ENCODE measurements around the gene THBS1. TPM values are rescaled to one million over a fixed set of nuclear protein-coding genes. Genes with fewer than 3 reads are reported as not detected.

THBS1 gene
- total and polyA plus RNA-seq, 2 donors, result 244 to 462 TPM

GRCh38 chr15:39553947-39554693, 26.8 kb upstream of the THBS1 start:
- WGBS, result 24% methylated on average over 2 of the region's 2 CpGs
- no peak overlapping the region for H3K4me3 ChIP-seq (ENCODE audit: low read depth, low read length)
- no peak overlapping the region for H3K27ac ChIP-seq (ENCODE audit: low read depth)
- DNase-seq (ENCODE audit: extremely low spot score), result peak; percentile 54
- H3K36me3 ChIP-seq (ENCODE audit: insufficient read depth), result no peaks in the 10 kb centered on the region
- no peaks in the 10 kb centered on the region for H3K4me1 ChIP-seq (ENCODE audit: insufficient read depth)

GRCh38 chr15:39554746-39555387, 26.0 kb upstream of the THBS1 start:
- H3K27ac ChIP-seq (ENCODE audit: low read depth), result no peak overlapping the region
- no peak for DNase-seq (ENCODE audit: extremely low spot score)
- no peaks in the 10 kb centered on the region for H3K4me1 ChIP-seq (ENCODE audit: insufficient read depth)
- no peaks in the 10 kb centered on the region for H3K36me3 ChIP-seq (ENCODE audit: insufficient read depth)
- H3K4me3 ChIP-seq (ENCODE audit: low read depth, low read length), result no peak overlapping the region

- Histone ChIP-seq H3K4me3 (ENCODE audit: low read depth, low read length) (no peak overlapping the region), H3K36me3 (ENCODE audit: insufficient read depth) (no peaks in the 10 kb centered on the region), H3K4me1 (ENCODE audit: insufficient read depth) (no peaks in the 10 kb centered on the region), H3K27ac (ENCODE audit: low read depth) (no peak overlapping the region)
- DNase-seq (ENCODE audit: extremely low spot score), result no peak
- WGBS, result 51% methylated on average over 4 of the region's 4 CpGs
These were observed 25.0 kb upstream of the THBS1 start for GRCh38 chr15:39555885-39556284.

- DNase-seq (ENCODE audit: extremely low spot score), result no peak
- Histone ChIP-seq H3K36me3 (ENCODE audit: insufficient read depth) (no peaks in the 10 kb centered on the region), H3K4me1 (ENCODE audit: insufficient read depth) (no peaks in the 10 kb centered on the region), H3K4me3 (ENCODE audit: low read depth, low read length) (no peak overlapping the region), H3K27ac (ENCODE audit: low read depth) (no peak overlapping the region)
- 38% methylated on average over 7 of the region's 7 CpGs for WGBS
These were observed 24.4 kb upstream of the THBS1 start for GRCh38 chr15:39556461-39556860.

GRCh38 chr15:39558421-39558820, 22.5 kb upstream of the THBS1 start:
- H3K4me3 ChIP-seq (ENCODE audit: low read depth, low read length), result no peak overlapping the region
- DNase-seq (ENCODE audit: extremely low spot score), result no peak
- no peaks in the 10 kb centered on the region for H3K4me1 ChIP-seq (ENCODE audit: insufficient read depth)
- no peak overlapping the region for H3K27ac ChIP-seq (ENCODE audit: low read depth)
- no peaks in the 10 kb centered on the region for H3K36me3 ChIP-seq (ENCODE audit: insufficient read depth)
- WGBS, result 78% methylated on average over 3 of the region's 3 CpGs

GRCh38 chr15:39564972-39565665, 15.8 kb upstream of the THBS1 start:
- 93% methylated on average over 4 of the region's 4 CpGs for WGBS

GRCh38 chr15:39565851-39566250, 15.0 kb upstream of the THBS1 start:
- H3K4me3 ChIP-seq (ENCODE audit: low read depth, low read length), result no peak overlapping the region
- no peak for DNase-seq (ENCODE audit: extremely low spot score)
- 95% methylated on average over 2 of the region's 2 CpGs for WGBS
- H3K27ac ChIP-seq (ENCODE audit: low read depth), result no peak overlapping the region
- H3K4me1 ChIP-seq (ENCODE audit: insufficient read depth), result no peaks in the 10 kb centered on the region
- H3K36me3 ChIP-seq (ENCODE audit: insufficient read depth), result no peaks in the 10 kb centered on the region

More at GRCh38 chr15:39564972-39565665, 15.8 kb upstream of the THBS1 start:
- H3K4me3 ChIP-seq (ENCODE audit: low read depth, low read length), result no peak overlapping the region
- no peak for DNase-seq (ENCODE audit: extremely low spot score)
- H3K27ac ChIP-seq (ENCODE audit: low read depth), result no peak overlapping the region
- H3K4me1 ChIP-seq (ENCODE audit: insufficient read depth), result no peaks in the 10 kb centered on the region
- no peaks in the 10 kb centered on the region for H3K36me3 ChIP-seq (ENCODE audit: insufficient read depth)

- Histone ChIP-seq H3K4me1 (ENCODE audit: insufficient read depth) (no peaks in the 10 kb centered on the region), H3K4me3 (ENCODE audit: low read depth, low read length) (no peak overlapping the region), H3K27ac (ENCODE audit: low read depth) (no peak overlapping the region), H3K36me3 (ENCODE audit: insufficient read depth) (no peaks in the 10 kb centered on the region)
- 92% methylated on average over 2 of the region's 2 CpGs for WGBS
- no peak for DNase-seq (ENCODE audit: extremely low spot score)
These were observed 7.6 kb upstream of the THBS1 start for GRCh38 chr15:39573287-39573686.

GRCh38 chr15:39573844-39574243, 7.0 kb upstream of the THBS1 start:
- WGBS, result 37% methylated on average over 4 of the region's 4 CpGs
- no peak overlapping the region for H3K27ac ChIP-seq (ENCODE audit: low read depth)
- H3K36me3 ChIP-seq (ENCODE audit: insufficient read depth), result no peaks in the 10 kb centered on the region
- no peak overlapping the region for H3K4me3 ChIP-seq (ENCODE audit: low read depth, low read length)
- no peaks in the 10 kb centered on the region for H3K4me1 ChIP-seq (ENCODE audit: insufficient read depth)
- no peak for DNase-seq (ENCODE audit: extremely low spot score)

- Histone ChIP-seq H3K4me1 (ENCODE audit: insufficient read depth) (no peaks in the 10 kb centered on the region), H3K36me3 (ENCODE audit: insufficient read depth) (no peaks in the 10 kb centered on the region), H3K4me3 (ENCODE audit: low read depth, low read length) (no peak overlapping the region), H3K27ac (ENCODE audit: low read depth) (no peak overlapping the region)
- 88% methylated on average over 1 of the region's 1 CpG for WGBS
- no peak for DNase-seq (ENCODE audit: extremely low spot score)
These were observed 6.5 kb upstream of the THBS1 start for GRCh38 chr15:39574427-39574826.

GRCh38 chr15:39575180-39575579, 5.7 kb upstream of the THBS1 start:
- H3K27ac ChIP-seq (ENCODE audit: low read depth), result no peak overlapping the region
- WGBS, result 94% methylated on average over 6 of the region's 6 CpGs
- no peaks in the 10 kb centered on the region for H3K36me3 ChIP-seq (ENCODE audit: insufficient read depth)
- H3K4me1 ChIP-seq (ENCODE audit: insufficient read depth), result no peaks in the 10 kb centered on the region
- H3K4me3 ChIP-seq (ENCODE audit: low read depth, low read length), result no peak overlapping the region
- no peak for DNase-seq (ENCODE audit: extremely low spot score)

- H3K4me1 ChIP-seq (ENCODE audit: insufficient read depth), result no peaks in the 10 kb centered on the region
- 47% methylated on average over 5 of the region's 5 CpGs for WGBS
These were observed 1.9 kb upstream of the THBS1 start for GRCh38 chr15:39578851-39579486.

GRCh38 chr15:39579487-39580116, 1.3 kb upstream of the THBS1 start:
- no peak for DNase-seq (ENCODE audit: extremely low spot score)
- Histone ChIP-seq H3K4me1 (ENCODE audit: insufficient read depth) (no peaks in the 10 kb centered on the region), H3K36me3 (ENCODE audit: insufficient read depth) (no peaks in the 10 kb centered on the region), H3K4me3 (ENCODE audit: low read depth, low read length) (peak overlapping the region; percentile 26), H3K27ac (ENCODE audit: low read depth) (peak overlapping the region; percentile 56)
- WGBS, result 6% methylated on average over 18 of the region's 18 CpGs

More at GRCh38 chr15:39578851-39579486, 1.9 kb upstream of the THBS1 start:
- DNase-seq (ENCODE audit: extremely low spot score), result no peak
- Histone ChIP-seq H3K4me3 (ENCODE audit: low read depth, low read length) (no peak overlapping the region), H3K36me3 (ENCODE audit: insufficient read depth) (no peaks in the 10 kb centered on the region), H3K27ac (ENCODE audit: low read depth) (no peak overlapping the region)

Data from urinary bladder (tissue), 4 donors.